OCI-LY1 (cell line): Measurements from ENCODE around the gene RNF144A.

Source experiments
- H2AFZ ChIP-seq: fragments of 200-600 bp; sonication (generic), shearing (Covaris generic); 2 replicates; pipeline ENCODE4 v1.6.0; 2014; ENCODE audit warnings: antibody characterized with exemption, mild to moderate bottlenecking, low read length
- H3F3A ChIP-seq: fragments of 200-600 bp; sonication (generic), shearing (Covaris generic); 2 replicates; pipeline ENCODE4 v1.6.0; 2014; ENCODE audit warnings: mild to moderate bottlenecking, antibody characterized with exemption, low read length, moderate library complexity; ENCODE audit not compliant: insufficient read depth
- H3K27ac ChIP-seq: fragments of 200-600 bp; sonication (generic); 2 replicates; pipeline ENCODE4 v1.5.1; 2014; ENCODE audit warnings: low read length, mixed run types, mild to moderate bottlenecking, low read depth; ENCODE audit not compliant: poor library complexity, severe bottlenecking
- H3K27me3 ChIP-seq: fragments of 200-600 bp; sonication (generic); 2 replicates; pipeline ENCODE4 v1.6.0; 2014; ENCODE audit warnings: antibody characterized with exemption, mild to moderate bottlenecking, low read length, moderate library complexity; ENCODE audit not compliant: insufficient read depth
- H3K36me3 ChIP-seq: fragments of 200-600 bp; sonication (generic); 2 replicates; pipeline ENCODE4 v1.6.1; 2014; ENCODE audit warnings: mild to moderate bottlenecking, antibody characterized with exemption, low read length, moderate library complexity, mixed read lengths; ENCODE audit not compliant: insufficient read depth
- H3K4me1 ChIP-seq: fragments of 200-600 bp; sonication (generic); 2 replicates; pipeline ENCODE4 v1.5.1; 2014; ENCODE audit warnings: mild to moderate bottlenecking, low read length, moderate library complexity; ENCODE audit not compliant: insufficient read depth, severe bottlenecking
- H3K4me2 ChIP-seq: fragments of 200-600 bp; sonication (generic), shearing (Covaris generic); 2 replicates; pipeline ENCODE4 v1.6.1; 2014; ENCODE audit warnings: low read length
- H3K4me3 ChIP-seq: fragments of 200-600 bp; sonication (generic); 2 replicates; pipeline ENCODE4 v1.5.1; 2014; ENCODE audit warnings: low read length, low read depth, mild to moderate bottlenecking, mixed read lengths; ENCODE audit not compliant: poor library complexity, severe bottlenecking
- H3K79me2 ChIP-seq: fragments of 200-600 bp; shearing (Covaris generic); 2 replicates; pipeline ENCODE4 v1.6.1; 2016; ENCODE audit warnings: mixed run types, low read length, mixed read lengths; ENCODE audit not compliant: insufficient read depth
- H3K9ac ChIP-seq: fragments of 200-600 bp; sonication (generic), shearing (Covaris generic); 2 replicates; pipeline ENCODE4 v1.6.1; 2014; ENCODE audit warnings: mild to moderate bottlenecking, low read length, mixed read lengths
- H3K9me2 ChIP-seq: fragments of 200-600 bp; sonication (generic), shearing (Covaris generic); 2 replicates; pipeline ENCODE4 v1.6.1; 2014; ENCODE audit warnings: low read depth, mild to moderate bottlenecking, low read length, mixed read lengths
- H3K9me3 ChIP-seq: fragments of 200-600 bp; shearing (Covaris generic); 2 replicates; pipeline ENCODE4 v1.6.1; 2014; ENCODE audit warnings: low read length, mixed read lengths
- H4K20me1 ChIP-seq: fragments of 200-600 bp; sonication (generic), shearing (Covaris generic); 2 replicates; pipeline ENCODE4 v1.6.0; 2016; ENCODE audit warnings: mild to moderate bottlenecking, low read length; ENCODE audit not compliant: insufficient read depth
- CTCF ChIP-seq: fragments of 200-600 bp; sonication (generic), shearing (Covaris generic); IDR thresholded peaks from 2 replicates; pipeline ENCODE4 v1.5.1; 2017; ENCODE audit warnings: mild to moderate bottlenecking, antibody characterized with exemption, low read length, moderate library complexity, mixed read lengths
- EZH2 ChIP-seq: fragments of 200-600 bp; sonication (generic), shearing (Covaris generic); IDR thresholded peaks from 2 replicates; pipeline ENCODE4 v1.8.0; 2017; ENCODE audit warnings: borderline replicate concordance, mixed run types, mild to moderate bottlenecking, antibody characterized with exemption, low read length, moderate library complexity, mixed read lengths

The RNF144A gene

GRCh38 chr2:6927186-6927585, 10.0 kb downstream of the RNF144A start:
- H3K4me3 ChIP-seq: no peak overlapping the region
- no peaks in the 10 kb centered on the region for H3K9me2 ChIP-seq
- H2AFZ ChIP-seq: no peak overlapping the region
- H3K36me3 ChIP-seq: no peaks in the 10 kb centered on the region
- H3K9me3 ChIP-seq: no peaks in the 10 kb centered on the region
- no peak overlapping the region for H3K27ac ChIP-seq
- no peak overlapping the region for H3K9ac ChIP-seq
- H3K27me3 ChIP-seq: no peaks in the 10 kb centered on the region
- H3K4me2 ChIP-seq: no peak overlapping the region
- H3F3A ChIP-seq: no peaks in the 10 kb centered on the region
- no peaks in the 10 kb centered on the region for H3K4me1 ChIP-seq
- H3K79me2 ChIP-seq: no peaks in the 10 kb centered on the region
- no peak for TF ChIP-seq EZH2
- no peak for TF ChIP-seq CTCF
- H4K20me1 ChIP-seq: no peaks in the 10 kb centered on the region

- no peaks in the 10 kb centered on the region for H3K9me2 ChIP-seq
- TF ChIP-seq CTCF: no peak
- no peak for TF ChIP-seq EZH2
- H3K27ac ChIP-seq: no peak overlapping the region
- H3K79me2 ChIP-seq: no peaks in the 10 kb centered on the region
- no peaks in the 10 kb centered on the region for H3K36me3 ChIP-seq
- no peaks in the 10 kb centered on the region for H3K4me1 ChIP-seq
- H3F3A ChIP-seq: no peaks in the 10 kb centered on the region
- H3K4me3 ChIP-seq: no peak overlapping the region
- H3K27me3 ChIP-seq: no peaks in the 10 kb centered on the region
- H3K9me3 ChIP-seq: no peaks in the 10 kb centered on the region
- H4K20me1 ChIP-seq: no peaks in the 10 kb centered on the region
- H3K4me2 ChIP-seq: no peak overlapping the region
- no peak overlapping the region for H3K9ac ChIP-seq
- H2AFZ ChIP-seq: no peak overlapping the region
These were observed 10.5 kb downstream of the RNF144A start for GRCh38 chr2:6927753-6928152.

- Histone ChIP-seq H3K4me1 (no peaks in the 10 kb centered on the region), H3K36me3 (no peaks in the 10 kb centered on the region), H3K27me3 (no peaks in the 10 kb centered on the region), H3K4me2 (no peak overlapping the region), H2AFZ (no peak overlapping the region), H4K20me1 (no peaks in the 10 kb centered on the region), H3F3A (no peaks in the 10 kb centered on the region), H3K79me2 (no peaks in the 10 kb centered on the region), H3K27ac (no peak overlapping the region), H3K4me3 (no peak overlapping the region), H3K9ac (no peak overlapping the region), H3K9me2 (no peaks in the 10 kb centered on the region), H3K9me3 (no peaks in the 10 kb centered on the region)
- no peak for TF ChIP-seq CTCF
These were observed 11.2 kb downstream of the RNF144A start for GRCh38 chr2:6928452-6928851.
